HEK293 (cell line): ENCODE measurements around the gene LIX1L.

Source experiments
- CTCF ChIA-PET: fragments of 350-600 bp; formaldehyde crosslinking; extraction: SDS; loops from one replicate; lab custom pipeline; 2021; ENCODE audit warnings: antibody characterized with exemption; lab: Yijun Ruan, JAX
- POLR2A ChIA-PET: fragments of 300-600 bp; formaldehyde crosslinking; extraction: SDS; loops from one replicate; lab custom pipeline; 2020; ENCODE audit warnings: antibody characterized with exemption, inconsistent platforms; lab: Yijun Ruan, JAX
- H3K27ac ChIP-seq: fragments of 200-500 bp; sonication (Bioruptor generic); 2 replicates; pipeline ENCODE4 v1.5.1; 2014; ENCODE audit warnings: low read depth, low read length, control low read depth, inconsistent platforms; ENCODE audit errors: extremely low read depth
- H3K36me3 ChIP-seq, 2 experiments: fragments of 200-500 bp in 1 of 2; sonication (Bioruptor generic) in 1 of 2; 1 replicate in 1 of 2; 2 replicates in 1 of 2; pipeline ENCODE4 v1.5.1; 2014 to 2017; ENCODE audit warnings: inconsistent platforms in 2 of 2, low read length in 2 of 2; ENCODE audit not compliant: control insufficient read depth in 2 of 2, insufficient read depth in 1 of 2
- H3K4me1 ChIP-seq: fragments of 200-500 bp; sonication (Bioruptor generic); 2 replicates; pipeline ENCODE4 v1.5.1; 2014; ENCODE audit warnings: mild to moderate bottlenecking, low read length, inconsistent platforms; ENCODE audit not compliant: control insufficient read depth, insufficient read depth
- H3K4me3 ChIP-seq: 2 replicates; pipeline ENCODE4 v1.5.1; 2011; ENCODE audit warnings: low read depth, mild to moderate bottlenecking, control low read depth, low read length, moderate library complexity
- H3K9me3 ChIP-seq: fragments of 200-500 bp; sonication (Bioruptor generic); 2 replicates; pipeline ENCODE4 v1.5.1; 2014; ENCODE audit warnings: low read depth, low read length, inconsistent platforms; ENCODE audit not compliant: control insufficient read depth, insufficient read depth
- BCL11A ChIP-seq: fragments of 450-650 bp; formaldehyde crosslinking; IDR thresholded peaks from 2 replicates; pipeline ENCODE4 v1.5.1; 2016; ENCODE audit warnings: low read depth, missing biosample characterization, missing genetic modification characterization
- GLIS1 ChIP-seq: fragments of 450-650 bp; formaldehyde crosslinking; IDR thresholded peaks from 2 replicates; pipeline ENCODE4 v1.5.1; 2016; ENCODE audit warnings: missing biosample characterization, missing genetic modification characterization
- PRDM1 ChIP-seq: fragments of 450-650 bp; formaldehyde crosslinking; IDR thresholded peaks from 2 replicates; pipeline ENCODE4; 2016; ENCODE audit warnings: missing biosample characterization, missing genetic modification characterization
- TSHZ1 ChIP-seq: fragments of 450-650 bp; formaldehyde crosslinking; IDR thresholded peaks from 2 replicates; pipeline ENCODE4 v1.5.1; 2016; ENCODE audit warnings: missing biosample characterization, missing genetic modification characterization, borderline replicate concordance
- ZBTB20 ChIP-seq: fragments of 450-650 bp; formaldehyde crosslinking; IDR thresholded peaks from 2 replicates; pipeline ENCODE4 v1.5.1; 2016; ENCODE audit warnings: missing biosample characterization, missing genetic modification characterization
- ZNF202 ChIP-seq: fragments of 450-650 bp; formaldehyde crosslinking; IDR thresholded peaks from 2 replicates; pipeline ENCODE4 v1.5.1; 2016; ENCODE audit warnings: missing biosample characterization, missing genetic modification characterization, borderline replicate concordance
- ZNF335 ChIP-seq: fragments of 450-650 bp; formaldehyde crosslinking; conservative IDR thresholded peaks from 2 replicates; pipeline ENCODE4 v1.5.1; 2016; ENCODE audit warnings: missing biosample characterization, missing genetic modification characterization
- ZNF366 ChIP-seq: fragments of 450-650 bp; formaldehyde crosslinking; conservative IDR thresholded peaks from 2 replicates; pipeline ENCODE4 v1.5.1; 2016; ENCODE audit warnings: missing biosample characterization, missing genetic modification characterization
- ZNF677 ChIP-seq: fragments of 450-650 bp; IDR thresholded peaks from 2 replicates; pipeline ENCODE4 v1.5.0; 2018; ENCODE audit warnings: missing biosample characterization, mild to moderate bottlenecking, missing genetic modification characterization, moderate library complexity
- ZNF768 ChIP-seq: fragments of 450-650 bp; formaldehyde crosslinking; IDR thresholded peaks from 2 replicates; pipeline ENCODE4 v1.5.1; 2018; ENCODE audit warnings: missing biosample characterization, mild to moderate bottlenecking, missing genetic modification characterization
- TF ChIP-seq, protein P1 (sequence below): fragments of 450-650 bp; formaldehyde crosslinking; IDR thresholded peaks from 2 replicates; pipeline ENCODE4 v1.5.1; 2016; ENCODE audit warnings: missing biosample characterization, missing genetic modification characterization, borderline replicate concordance
- TF ChIP-seq, protein P2 (sequence below): fragments of 450-650 bp; formaldehyde crosslinking; IDR thresholded peaks from 2 replicates; pipeline ENCODE4 v1.5.1; 2017; ENCODE audit warnings: missing biosample characterization, missing genetic modification characterization
- TF ChIP-seq, protein P3 (sequence below): fragments of 450-650 bp; formaldehyde crosslinking; IDR thresholded peaks from 2 replicates; pipeline ENCODE4 v1.5.1; 2016; ENCODE audit warnings: missing biosample characterization, missing genetic modification characterization
- TF ChIP-seq, protein P4 (sequence below): fragments of 450-650 bp; formaldehyde crosslinking; conservative IDR thresholded peaks from 2 replicates; pipeline ENCODE4 v1.5.1; 2016; ENCODE audit warnings: low read depth, missing biosample characterization, missing genetic modification characterization

The LIX1L gene

GRCh38 chr1:145997718-145998023, 39.9 kb upstream of the LIX1L start (continued):
- TF ChIP-seq TSHZ1 (tag by site-specific recombination), result no peak
- TF ChIP-seq, protein P1, sequence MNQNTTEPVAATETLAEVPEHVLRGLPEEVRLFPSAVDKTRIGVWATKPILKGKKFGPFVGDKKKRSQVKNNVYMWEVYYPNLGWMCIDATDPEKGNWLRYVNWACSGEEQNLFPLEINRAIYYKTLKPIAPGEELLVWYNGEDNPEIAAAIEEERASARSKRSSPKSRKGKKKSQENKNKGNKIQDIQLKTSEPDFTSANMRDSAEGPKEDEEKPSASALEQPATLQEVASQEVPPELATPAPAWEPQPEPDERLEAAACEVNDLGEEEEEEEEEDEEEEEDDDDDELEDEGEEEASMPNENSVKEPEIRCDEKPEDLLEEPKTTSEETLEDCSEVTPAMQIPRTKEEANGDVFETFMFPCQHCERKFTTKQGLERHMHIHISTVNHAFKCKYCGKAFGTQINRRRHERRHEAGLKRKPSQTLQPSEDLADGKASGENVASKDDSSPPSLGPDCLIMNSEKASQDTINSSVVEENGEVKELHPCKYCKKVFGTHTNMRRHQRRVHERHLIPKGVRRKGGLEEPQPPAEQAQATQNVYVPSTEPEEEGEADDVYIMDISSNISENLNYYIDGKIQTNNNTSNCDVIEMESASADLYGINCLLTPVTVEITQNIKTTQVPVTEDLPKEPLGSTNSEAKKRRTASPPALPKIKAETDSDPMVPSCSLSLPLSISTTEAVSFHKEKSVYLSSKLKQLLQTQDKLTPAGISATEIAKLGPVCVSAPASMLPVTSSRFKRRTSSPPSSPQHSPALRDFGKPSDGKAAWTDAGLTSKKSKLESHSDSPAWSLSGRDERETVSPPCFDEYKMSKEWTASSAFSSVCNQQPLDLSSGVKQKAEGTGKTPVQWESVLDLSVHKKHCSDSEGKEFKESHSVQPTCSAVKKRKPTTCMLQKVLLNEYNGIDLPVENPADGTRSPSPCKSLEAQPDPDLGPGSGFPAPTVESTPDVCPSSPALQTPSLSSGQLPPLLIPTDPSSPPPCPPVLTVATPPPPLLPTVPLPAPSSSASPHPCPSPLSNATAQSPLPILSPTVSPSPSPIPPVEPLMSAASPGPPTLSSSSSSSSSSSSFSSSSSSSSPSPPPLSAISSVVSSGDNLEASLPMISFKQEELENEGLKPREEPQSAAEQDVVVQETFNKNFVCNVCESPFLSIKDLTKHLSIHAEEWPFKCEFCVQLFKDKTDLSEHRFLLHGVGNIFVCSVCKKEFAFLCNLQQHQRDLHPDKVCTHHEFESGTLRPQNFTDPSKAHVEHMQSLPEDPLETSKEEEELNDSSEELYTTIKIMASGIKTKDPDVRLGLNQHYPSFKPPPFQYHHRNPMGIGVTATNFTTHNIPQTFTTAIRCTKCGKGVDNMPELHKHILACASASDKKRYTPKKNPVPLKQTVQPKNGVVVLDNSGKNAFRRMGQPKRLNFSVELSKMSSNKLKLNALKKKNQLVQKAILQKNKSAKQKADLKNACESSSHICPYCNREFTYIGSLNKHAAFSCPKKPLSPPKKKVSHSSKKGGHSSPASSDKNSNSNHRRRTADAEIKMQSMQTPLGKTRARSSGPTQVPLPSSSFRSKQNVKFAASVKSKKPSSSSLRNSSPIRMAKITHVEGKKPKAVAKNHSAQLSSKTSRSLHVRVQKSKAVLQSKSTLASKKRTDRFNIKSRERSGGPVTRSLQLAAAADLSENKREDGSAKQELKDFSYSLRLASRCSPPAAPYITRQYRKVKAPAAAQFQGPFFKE, result no peak
- TF ChIP-seq, protein P2, sequence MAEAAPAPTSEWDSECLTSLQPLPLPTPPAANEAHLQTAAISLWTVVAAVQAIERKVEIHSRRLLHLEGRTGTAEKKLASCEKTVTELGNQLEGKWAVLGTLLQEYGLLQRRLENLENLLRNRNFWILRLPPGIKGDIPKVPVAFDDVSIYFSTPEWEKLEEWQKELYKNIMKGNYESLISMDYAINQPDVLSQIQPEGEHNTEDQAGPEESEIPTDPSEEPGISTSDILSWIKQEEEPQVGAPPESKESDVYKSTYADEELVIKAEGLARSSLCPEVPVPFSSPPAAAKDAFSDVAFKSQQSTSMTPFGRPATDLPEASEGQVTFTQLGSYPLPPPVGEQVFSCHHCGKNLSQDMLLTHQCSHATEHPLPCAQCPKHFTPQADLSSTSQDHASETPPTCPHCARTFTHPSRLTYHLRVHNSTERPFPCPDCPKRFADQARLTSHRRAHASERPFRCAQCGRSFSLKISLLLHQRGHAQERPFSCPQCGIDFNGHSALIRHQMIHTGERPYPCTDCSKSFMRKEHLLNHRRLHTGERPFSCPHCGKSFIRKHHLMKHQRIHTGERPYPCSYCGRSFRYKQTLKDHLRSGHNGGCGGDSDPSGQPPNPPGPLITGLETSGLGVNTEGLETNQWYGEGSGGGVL (tag by site-specific recombination), result no peak
- no peak for TF ChIP-seq ZNF768 (tag by site-specific recombination)
- TF ChIP-seq, protein P3, sequence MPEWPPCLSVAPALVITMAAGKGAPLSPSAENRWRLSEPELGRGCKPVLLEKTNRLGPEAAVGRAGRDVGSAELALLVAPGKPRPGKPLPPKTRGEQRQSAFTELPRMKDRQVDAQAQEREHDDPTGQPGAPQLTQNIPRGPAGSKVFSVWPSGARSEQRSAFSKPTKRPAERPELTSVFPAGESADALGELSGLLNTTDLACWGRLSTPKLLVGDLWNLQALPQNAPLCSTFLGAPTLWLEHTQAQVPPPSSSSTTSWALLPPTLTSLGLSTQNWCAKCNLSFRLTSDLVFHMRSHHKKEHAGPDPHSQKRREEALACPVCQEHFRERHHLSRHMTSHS (tag by site-specific recombination), result no peak
- TF ChIP-seq, protein P4, sequence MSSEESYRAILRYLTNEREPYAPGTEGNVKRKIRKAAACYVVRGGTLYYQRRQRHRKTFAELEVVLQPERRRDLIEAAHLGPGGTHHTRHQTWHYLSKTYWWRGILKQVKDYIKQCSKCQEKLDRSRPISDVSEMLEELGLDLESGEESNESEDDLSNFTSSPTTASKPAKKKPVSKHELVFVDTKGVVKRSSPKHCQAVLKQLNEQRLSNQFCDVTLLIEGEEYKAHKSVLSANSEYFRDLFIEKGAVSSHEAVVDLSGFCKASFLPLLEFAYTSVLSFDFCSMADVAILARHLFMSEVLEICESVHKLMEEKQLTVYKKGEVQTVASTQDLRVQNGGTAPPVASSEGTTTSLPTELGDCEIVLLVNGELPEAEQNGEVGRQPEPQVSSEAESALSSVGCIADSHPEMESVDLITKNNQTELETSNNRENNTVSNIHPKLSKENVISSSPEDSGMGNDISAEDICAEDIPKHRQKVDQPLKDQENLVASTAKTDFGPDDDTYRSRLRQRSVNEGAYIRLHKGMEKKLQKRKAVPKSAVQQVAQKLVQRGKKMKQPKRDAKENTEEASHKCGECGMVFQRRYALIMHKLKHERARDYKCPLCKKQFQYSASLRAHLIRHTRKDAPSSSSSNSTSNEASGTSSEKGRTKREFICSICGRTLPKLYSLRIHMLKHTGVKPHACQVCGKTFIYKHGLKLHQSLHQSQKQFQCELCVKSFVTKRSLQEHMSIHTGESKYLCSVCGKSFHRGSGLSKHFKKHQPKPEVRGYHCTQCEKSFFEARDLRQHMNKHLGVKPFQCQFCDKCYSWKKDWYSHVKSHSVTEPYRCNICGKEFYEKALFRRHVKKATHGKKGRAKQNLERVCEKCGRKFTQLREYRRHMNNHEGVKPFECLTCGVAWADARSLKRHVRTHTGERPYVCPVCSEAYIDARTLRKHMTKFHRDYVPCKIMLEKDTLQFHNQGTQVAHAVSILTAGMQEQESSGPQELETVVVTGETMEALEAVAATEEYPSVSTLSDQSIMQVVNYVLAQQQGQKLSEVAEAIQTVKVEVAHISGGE (tag by site-specific recombination), result no peak
- no peak for TF ChIP-seq GLIS1
- TF ChIP-seq ZNF202 (tag by site-specific recombination), result no peak

DNA sequence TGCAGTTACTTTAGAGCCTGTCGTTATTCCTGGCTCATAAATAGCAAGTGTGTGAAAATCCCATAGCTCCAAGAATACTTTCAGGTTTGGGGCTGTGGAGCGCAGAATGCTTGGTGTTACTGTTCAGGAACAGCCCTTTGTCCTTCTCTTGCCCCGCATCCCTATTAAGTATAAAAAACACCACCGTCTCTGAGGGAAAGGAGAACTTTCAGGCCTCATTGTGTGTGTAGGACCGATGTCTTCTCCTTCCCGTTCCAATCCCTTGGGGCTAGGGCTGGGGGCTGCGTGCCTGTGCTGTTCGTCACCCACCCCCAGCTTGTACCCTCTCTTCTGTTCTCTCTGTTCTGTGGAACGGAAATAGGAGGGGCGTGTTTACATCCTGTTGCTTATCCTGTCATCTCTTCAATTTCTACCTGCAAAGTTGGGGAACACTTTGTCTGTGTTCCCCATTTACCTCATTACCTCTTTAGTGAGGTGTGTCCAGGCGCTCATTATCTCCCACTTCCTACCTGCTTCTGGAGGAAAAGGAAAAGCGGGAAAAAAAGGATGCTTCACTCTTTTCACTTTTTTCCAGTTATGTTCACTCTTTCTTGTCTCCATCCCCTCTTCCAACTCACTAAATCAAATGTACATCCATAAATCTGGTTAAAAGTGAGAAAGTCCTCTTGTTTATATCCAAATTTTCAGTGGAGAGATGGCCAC, 39.4 kb upstream of the LIX1L start:
- Histone ChIP-seq H3K4me3 (peak overlapping the region; percentile 85), H3K4me1 (peaks cover 12% of the 10 kb centered on the region), H3K9me3 (no peaks in the 10 kb centered on the region), H3K27ac (peak overlapping the region; percentile 59; the same call in 1 of the 2 replicates)
- POLR2A ChIA-PET, result interaction anchor here (0.6 to 1.9 kb wide), 2 partner anchors 33 to 152 kb away, joined by 3 to 4 read pairs; partner anchors contain the start of genes ANKRD34A, NUDT17 and POLR3GL
- CTCF ChIA-PET, result interaction anchor here (1.2 to 7.3 kb wide), 2 partner anchors 18 kb away, joined by 4 to 80 read pairs; no protein-coding TSS in a partner anchor
- TF ChIP-seq PRDM1 (tag by site-specific recombination) (peak; percentile 92), ZNF677 (peak; percentile 60), BCL11A (no peak), ZBTB20 (tag by site-specific recombination) (0 out of 2 replicates have a peak, but pooled peaks have one; percentile 3), ZNF335 (peak; percentile 22; the same call in 1 of the 2 replicates), ZNF366 (tag by site-specific recombination) (peak; percentile 40; the same call in 1 of the 2 replicates)
- TF ChIP-seq, all 188 proteins: peak for 5
- peaks cover 5 to 30% of the 10 kb centered on the region in 2 experiments; a peak in 2 of 3 replicates for H3K36me3 ChIP-seq
